ENCODE measurements around the gene CDC42SE1.

DNA sequence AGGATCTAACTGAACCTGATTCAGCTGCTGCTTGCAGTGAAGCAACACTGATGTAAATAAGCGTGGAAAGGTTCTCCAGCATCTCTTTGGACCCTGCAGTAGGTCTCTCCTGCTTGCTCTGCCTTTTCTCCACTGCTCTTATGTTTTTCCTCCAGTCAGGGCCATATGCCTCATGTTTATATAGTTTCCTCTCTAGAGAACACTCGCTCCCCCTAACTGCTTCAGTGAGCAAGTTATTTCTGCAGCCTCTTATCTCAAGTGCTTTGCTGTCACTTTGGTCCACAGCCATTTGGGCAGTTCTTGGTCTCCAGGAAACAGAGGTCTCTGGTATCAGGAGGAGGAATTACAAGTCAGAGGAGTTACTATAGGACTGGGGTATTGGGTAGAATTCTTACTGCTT is 45.9 kb downstream of the CDC42SE1 start:
- TF ChIP-seq POLR2A (IDR thresholded peaks at IDR 0.05) (no peak), POLR2AphosphoS5 (IDR thresholded peaks at IDR 0.05) (no peak)
